ENCODE data around the gene KDF1.

- TF ChIP-seq POLR2A (IDR thresholded peaks at IDR 0.05) (no peak), CTCF (IDR thresholded peaks at IDR 0.05) (no peak)
These were observed 12.6 kb upstream of the KDF1 start for GRCh38 chr1:26972821-26973220.

Measured in right lobe of liver (tissue), 4 donors.